ENCODE measurements around the gene CBFA2T3. TPM values are rescaled to one million over a fixed set of nuclear protein-coding genes. Genes with fewer than 3 reads are reported as not detected.

CBFA2T3 gene
- total RNA-seq, 1 donor from 2014 or later: 11.0 TPM

DNA sequence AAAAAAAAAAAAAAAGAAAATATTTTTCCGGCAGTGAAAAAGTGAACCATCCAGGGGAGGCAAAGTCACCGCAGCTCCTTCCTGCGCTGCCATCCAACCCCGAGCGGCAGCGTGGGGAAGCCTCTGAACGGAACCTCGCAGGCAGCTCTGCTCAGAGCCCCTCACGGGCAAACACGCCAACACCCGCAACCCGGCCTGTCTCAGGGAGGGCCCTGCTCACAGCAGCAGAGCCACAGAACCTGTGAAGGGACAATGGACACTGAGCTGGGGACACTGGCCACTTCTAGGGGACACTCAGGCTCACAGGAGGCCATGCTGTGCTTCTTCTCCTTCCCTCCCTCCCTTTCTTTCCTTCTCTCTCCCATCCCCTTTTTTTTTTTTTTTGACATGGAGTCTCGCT lies 143.9 kb downstream of the CBFA2T3 start:
- no peak for DNase-seq (ENCODE audit: low spot score)
- ATAC-seq: no peak

DNA sequence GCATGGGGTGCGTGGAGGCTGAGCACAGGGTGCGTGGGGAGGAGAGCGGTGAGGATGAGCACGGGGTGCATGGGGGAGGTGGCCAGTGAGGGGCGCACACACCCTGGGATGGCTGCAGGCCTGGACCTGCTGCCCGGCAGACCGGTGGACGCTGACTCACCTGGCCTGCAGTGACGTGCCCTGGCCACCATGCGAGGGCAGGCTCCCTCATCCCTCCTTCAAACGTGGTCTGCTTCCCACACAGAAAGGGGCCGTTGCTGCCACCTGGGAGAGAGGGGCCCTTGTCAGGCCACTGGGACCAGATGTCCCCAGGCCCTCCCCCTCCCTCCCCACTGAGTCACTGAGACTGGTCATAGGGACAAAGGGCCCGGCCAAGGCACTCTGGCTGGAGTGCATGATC lies 145.2 kb downstream of the CBFA2T3 start:
- ATAC-seq (no peak), DNase-seq (ENCODE audit: low spot score) (no peak)

DNA sequence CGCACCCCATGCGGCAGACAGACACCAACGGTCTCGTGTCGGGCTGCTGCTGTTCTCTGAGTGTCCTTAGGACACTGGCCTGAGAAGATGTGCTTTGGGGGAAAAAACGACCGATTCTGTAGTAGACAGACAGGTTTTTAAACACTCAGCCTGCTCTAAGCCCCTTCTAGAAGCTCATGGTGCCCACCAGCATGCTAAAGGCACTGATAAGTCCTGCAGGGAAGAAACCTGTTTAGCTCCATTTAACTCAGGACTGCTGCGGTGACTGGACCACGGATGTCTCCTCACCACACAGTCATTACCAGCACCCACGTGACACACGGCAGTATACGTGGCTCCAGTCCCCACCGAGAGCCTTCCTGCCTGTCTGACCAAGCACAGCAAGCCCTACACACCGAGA lies 146.2 kb downstream of the CBFA2T3 start:
- DNase-seq (ENCODE audit: low spot score) (no peak), ATAC-seq (no peak)

DNA sequence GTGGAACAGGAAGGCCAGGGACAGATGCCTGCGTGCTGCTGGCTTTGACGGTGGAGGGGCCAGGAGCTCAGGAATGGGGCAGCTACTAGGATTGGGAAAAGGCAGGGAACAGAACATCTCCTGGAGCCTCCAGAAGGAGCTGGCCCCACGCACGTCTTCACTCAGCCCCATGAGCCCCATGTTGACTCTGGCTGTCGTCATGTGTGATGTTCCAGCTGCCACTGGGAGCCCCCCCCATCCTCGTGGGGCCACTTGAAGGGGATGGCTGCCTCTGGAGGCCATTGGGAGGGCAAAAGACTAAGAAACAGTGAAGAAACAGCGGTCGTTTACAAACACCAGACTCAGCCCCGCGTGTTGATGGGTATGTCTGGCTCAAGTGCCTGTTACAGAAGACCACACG lies 146.7 kb downstream of the CBFA2T3 start:
- DNase-seq (ENCODE audit: low spot score): no peak

DNA sequence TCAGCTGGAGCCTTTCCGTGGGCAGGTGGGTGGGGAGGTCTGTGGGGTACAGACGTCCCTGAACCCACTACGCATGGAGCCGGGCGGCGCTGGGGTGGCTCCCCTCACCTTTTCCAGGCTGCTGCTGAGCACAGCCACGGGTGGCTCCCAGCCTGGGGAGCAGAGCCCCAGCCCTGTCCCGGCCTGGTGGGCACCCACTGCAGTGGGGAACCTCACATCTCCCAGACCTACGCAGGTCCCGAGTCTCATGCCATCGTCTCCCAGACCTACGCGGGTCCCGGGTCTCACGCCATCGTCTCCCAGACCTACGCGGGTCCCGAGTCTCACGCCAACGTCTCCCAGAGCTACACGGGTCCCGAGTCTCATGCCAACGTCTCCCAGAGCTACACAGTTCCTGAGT lies 148.3 kb downstream of the CBFA2T3 start:
- no peak for ATAC-seq
- no peak for DNase-seq (ENCODE audit: low spot score)

More for the DNA sequence above, 146.7 kb downstream of the CBFA2T3 start:
- ATAC-seq: no peak

DNA sequence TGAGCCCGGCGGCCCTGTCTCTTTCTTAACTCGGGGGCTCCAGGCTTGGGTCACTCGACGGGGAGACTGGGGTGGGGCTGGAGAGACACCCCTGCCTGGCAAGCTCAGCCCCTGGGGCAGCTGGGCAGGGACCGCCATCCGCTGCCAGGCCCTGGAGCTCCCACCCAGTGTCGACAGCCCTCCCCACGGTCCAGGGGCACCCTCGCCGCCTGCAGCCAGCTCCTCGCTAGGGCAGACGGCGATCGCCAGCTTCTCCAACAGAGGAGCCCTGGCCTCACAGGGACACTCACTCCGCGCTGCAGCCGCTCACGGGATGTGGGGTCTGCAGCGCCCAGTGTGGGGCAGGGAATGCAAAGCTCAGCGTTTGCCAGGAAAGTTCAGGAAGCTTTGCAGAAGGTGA lies 149.3 kb downstream of the CBFA2T3 start:
- ATAC-seq (no peak), DNase-seq (ENCODE audit: low spot score) (no peak)

DNA sequence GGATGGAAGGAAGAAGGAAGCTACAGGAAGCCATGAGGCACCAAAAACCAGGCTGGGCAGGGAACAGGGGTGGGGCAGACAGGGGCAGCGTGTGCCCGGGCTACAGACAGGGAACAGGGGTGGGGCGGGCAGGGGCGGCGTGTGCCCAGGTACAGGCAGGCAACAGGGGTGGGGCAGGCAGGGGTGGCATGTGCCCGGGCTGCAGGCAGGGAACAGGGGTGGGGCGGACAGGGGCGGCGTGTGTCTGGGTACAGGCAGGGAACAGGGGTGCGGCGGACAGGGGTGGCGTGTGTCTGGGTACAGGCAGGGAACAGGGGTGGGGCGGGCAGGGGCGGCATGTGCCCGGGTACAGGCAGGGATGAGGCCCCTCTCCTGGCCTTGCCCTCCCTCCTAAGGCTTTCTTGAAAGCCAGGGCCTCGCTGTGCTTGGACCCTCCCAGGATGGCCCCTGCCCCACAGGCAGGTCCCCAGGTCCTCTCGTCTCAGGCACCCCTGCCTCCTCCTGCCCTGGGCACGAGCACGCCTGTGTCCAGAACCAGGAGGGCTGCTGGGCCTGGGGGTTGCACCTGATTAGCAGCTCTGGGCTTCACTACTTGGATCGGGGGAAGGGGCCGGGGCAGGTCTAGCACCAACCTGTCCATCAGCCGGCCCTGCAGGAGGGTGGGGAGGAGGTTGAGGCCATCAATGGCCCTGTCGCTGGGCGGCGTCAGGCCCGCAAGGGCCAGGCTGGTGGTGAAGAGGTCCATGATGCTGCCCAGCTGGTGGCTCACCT lies 150.8 kb downstream of the CBFA2T3 start:
- ATAC-seq: no peak
- no peak for DNase-seq (ENCODE audit: low spot score)

DNA sequence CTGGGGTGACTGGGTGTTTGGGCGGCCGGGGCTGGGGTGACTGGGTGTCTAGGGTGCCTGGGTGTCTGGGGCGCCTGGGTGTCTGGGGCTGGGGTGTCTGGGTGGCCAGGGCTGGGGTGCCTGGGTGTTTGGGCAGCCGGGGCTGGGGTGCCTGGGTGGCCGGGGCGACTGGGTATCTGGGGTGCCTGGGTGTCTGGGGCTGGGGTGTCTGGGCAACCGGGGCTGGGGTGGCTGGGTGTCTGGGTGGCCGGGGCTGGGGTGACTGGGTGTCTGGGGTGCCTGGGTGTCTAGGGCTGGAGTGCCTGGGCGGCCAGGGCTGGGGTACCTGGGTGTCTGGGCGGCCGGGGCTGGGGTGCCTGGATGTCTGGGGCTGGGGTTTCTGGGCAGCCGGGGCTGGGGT lies 151.9 kb downstream of the CBFA2T3 start:
- DNase-seq (ENCODE audit: low spot score) (no peak), ATAC-seq (no peak)

Other genes with a start within 250 kb of the CBFA2T3 start
- gene PIEZO1, start 192.0 kb downstream of the CBFA2T3 start, total RNA-seq: 67.8 TPM
- 0.50 TPM for gene CDT1, start 173.4 kb downstream of the CBFA2T3 start, total RNA-seq
- 68.9 TPM for gene APRT, start 165.3 kb downstream of the CBFA2T3 start, total RNA-seq
- 23.1 TPM for gene GALNS, start 120.3 kb downstream of the CBFA2T3 start, total RNA-seq
- gene TRAPPC2L, start 120.1 kb downstream of the CBFA2T3 start, total RNA-seq: 20.2 TPM
- 0.23 TPM for gene PABPN1L, start 110.5 kb downstream of the CBFA2T3 start, total RNA-seq
- gene ACSF3, start 116.6 kb upstream of the CBFA2T3 start, total RNA-seq: 25.5 TPM
- 4.3 TPM for gene CDH15, start 194.5 kb upstream of the CBFA2T3 start, total RNA-seq
- gene SLC22A31, start 223.3 kb upstream of the CBFA2T3 start, total RNA-seq: 0.30 TPM
- gene ZNF778, start 240.5 kb upstream of the CBFA2T3 start, total RNA-seq: 5.3 TPM